H9 (cell line): Measurements from ENCODE around the gene PITX3. TPM values are rescaled to one million over a fixed set of nuclear protein-coding genes. Genes with fewer than 3 reads are reported as not detected.

Experiments
- DNase-seq: peaks from one replicate; pipeline ENCODE4 v3.0.0-alpha.2; 2017
- H2AFZ ChIP-seq: one replicate; pipeline ENCODE4 v1.6.1; 2013; ENCODE audit warnings: mild to moderate bottlenecking, low read length, control low read depth, moderate library complexity
- H2AK5ac ChIP-seq: 2 replicates; pipeline ENCODE4 v1.6.1; 2013; ENCODE audit warnings: low read length, control low read depth, mixed read lengths; ENCODE audit not compliant: insufficient read length
- H2BK120ac ChIP-seq: one replicate; pipeline ENCODE4 v1.6.1; 2013; ENCODE audit warnings: low read depth, mild to moderate bottlenecking, low read length, control low read depth, inconsistent platforms; ENCODE audit not compliant: poor library complexity, severe bottlenecking
- H2BK12ac ChIP-seq: 2 replicates; pipeline ENCODE4 v1.6.1; 2013; ENCODE audit warnings: low read length, control low read depth, mixed read lengths, low read depth; ENCODE audit not compliant: insufficient read length
- H2BK15ac ChIP-seq: 2 replicates; pipeline ENCODE4 v1.6.1; 2013; ENCODE audit warnings: low read depth, low read length, control low read depth
- H2BK20ac ChIP-seq: one replicate; pipeline ENCODE4 v1.6.1; 2013; ENCODE audit warnings: low read depth, mild to moderate bottlenecking, low read length, control low read depth, inconsistent platforms; ENCODE audit not compliant: poor library complexity, severe bottlenecking
- H2BK5ac ChIP-seq: 2 replicates; pipeline ENCODE4 v1.6.1; 2013; ENCODE audit warnings: low read length, control low read depth, mixed read lengths; ENCODE audit not compliant: insufficient read length
- H3K14ac ChIP-seq: 2 replicates; pipeline ENCODE4 v1.6.1; 2013; ENCODE audit warnings: low read length, control low read depth; ENCODE audit not compliant: insufficient read depth
- H3K18ac ChIP-seq: 2 replicates; pipeline ENCODE4 v1.6.1; 2013; ENCODE audit warnings: low read depth, mild to moderate bottlenecking, mixed read lengths, low read length, control low read depth; ENCODE audit not compliant: insufficient read length
- H3K23ac ChIP-seq: 2 replicates; pipeline ENCODE4 v1.6.1; 2013; ENCODE audit warnings: low read length, control low read depth, mixed read lengths, low read depth; ENCODE audit not compliant: insufficient read length
- H3K23me2 ChIP-seq: 2 replicates; pipeline ENCODE4 v1.6.1; 2013; ENCODE audit warnings: low read depth, mild to moderate bottlenecking, mixed read lengths, low read length, control low read depth; ENCODE audit not compliant: insufficient read length, poor library complexity, severe bottlenecking
- H3K27ac ChIP-seq: 2 replicates; pipeline ENCODE4 v1.5.1; 2013; ENCODE audit warnings: low read length, control low read depth, mixed read lengths, low read depth; ENCODE audit not compliant: insufficient read length
- H3K27me3 ChIP-seq: 2 replicates; pipeline ENCODE4 v1.6.1; 2013; ENCODE audit warnings: low read length, control low read depth, inconsistent platforms; ENCODE audit not compliant: insufficient read depth
- H3K4ac ChIP-seq: 2 replicates; pipeline ENCODE4 v1.6.1; 2013; ENCODE audit warnings: low read depth, mild to moderate bottlenecking, control low read depth, inconsistent platforms, low read length, moderate library complexity
- H3K4me1 ChIP-seq: 2 replicates; pipeline ENCODE4 v1.6.1; 2013; ENCODE audit warnings: low read length, control low read depth, inconsistent platforms; ENCODE audit not compliant: insufficient read depth
- H3K4me2 ChIP-seq: 2 replicates; pipeline ENCODE4 v1.6.1; 2013; ENCODE audit warnings: low read length, control low read depth, mixed read lengths; ENCODE audit not compliant: insufficient read length, insufficient read depth
- H3K56ac ChIP-seq: 2 replicates; pipeline ENCODE4 v1.6.1; 2013; ENCODE audit warnings: low read depth, mild to moderate bottlenecking, mixed read lengths, low read length, control low read depth; ENCODE audit not compliant: insufficient read length
- H3K79me1 ChIP-seq: 2 replicates; pipeline ENCODE4 v1.6.1; 2013; ENCODE audit warnings: low read depth, mild to moderate bottlenecking, moderate library complexity, low read length, control low read depth, inconsistent platforms; ENCODE audit not compliant: insufficient read depth, poor library complexity, severe bottlenecking
- H3K79me2 ChIP-seq: 2 replicates; pipeline ENCODE4 v1.6.1; 2013; ENCODE audit warnings: low read length, control low read depth, inconsistent platforms; ENCODE audit not compliant: insufficient read depth
- H3K9ac ChIP-seq: 2 replicates; pipeline ENCODE4 v1.6.1; 2013; ENCODE audit warnings: low read length, control low read depth, mixed read lengths; ENCODE audit not compliant: insufficient read length; ENCODE audit errors: extremely low read depth
- H3K9me3 ChIP-seq: one replicate; pipeline ENCODE4 v1.6.1; 2013; ENCODE audit warnings: low read depth, low read length, inconsistent platforms; ENCODE audit not compliant: control insufficient read depth
- H3T11ph ChIP-seq: one replicate; pipeline ENCODE4 v1.6.1; 2013; ENCODE audit warnings: mild to moderate bottlenecking, low read length, control low read depth, inconsistent platforms
- H4K20me1 ChIP-seq: one replicate; pipeline ENCODE4 v1.6.1; 2013; ENCODE audit not compliant: control insufficient read depth, insufficient read length, insufficient read depth
- H4K5ac ChIP-seq: 2 replicates; pipeline ENCODE4 v1.6.1; 2013; ENCODE audit warnings: low read depth, mild to moderate bottlenecking, mixed read lengths, low read length, control low read depth; ENCODE audit not compliant: insufficient read length
- H4K8ac ChIP-seq: replicated peaks from 2 replicates; pipeline ENCODE4 v1.6.1; 2013; ENCODE audit warnings: low read length, control low read depth, mixed read lengths, low read depth; ENCODE audit not compliant: insufficient read length
- H4K91ac ChIP-seq: 2 replicates; pipeline ENCODE4 v1.6.1; 2013; ENCODE audit warnings: low read depth, mild to moderate bottlenecking, moderate library complexity, mixed read lengths, low read length, control low read depth; ENCODE audit not compliant: insufficient read length
- H3K27ac Mint-ChIP-seq, 3 experiments: 2 replicates in 2 of 3; 3 replicates in 1 of 3; pipeline ENCODE4 v1.8.0; 2020 to 2021; ENCODE audit warnings: mixed read lengths in 3 of 3, mild to moderate bottlenecking in 1 of 3, moderate library complexity in 1 of 3
- H3K27me3 Mint-ChIP-seq: 2 replicates; pipeline ENCODE4 v1.8.0; 2021; ENCODE audit warnings: low read depth, mild to moderate bottlenecking, moderate library complexity, mixed read lengths
- H3K36me3 Mint-ChIP-seq, 3 experiments: 2 replicates in 2 of 3; 3 replicates in 1 of 3; pipeline ENCODE4 v1.8.0; 2020 to 2021; ENCODE audit warnings: low read depth in 3 of 3, mixed read lengths in 3 of 3; ENCODE audit not compliant: insufficient read depth in 1 of 3
- H3K4me1 Mint-ChIP-seq, 2 experiments: 2 replicates each; pipeline ENCODE4 v1.8.0; 2020; ENCODE audit warnings: mixed read lengths in 2 of 2
- H3K4me3 Mint-ChIP-seq, 2 experiments: 2 replicates in 1 of 2; 3 replicates in 1 of 2; pipeline ENCODE4 v1.8.0; 2020 to 2021; ENCODE audit warnings: mild to moderate bottlenecking in 2 of 2, mixed read lengths in 2 of 2, moderate library complexity in 1 of 2
- H3K9me3 Mint-ChIP-seq, 2 experiments: 2 replicates in 1 of 2; 3 replicates in 1 of 2; pipeline ENCODE4 v1.8.0; 2020; ENCODE audit warnings: mild to moderate bottlenecking in 2 of 2, mixed read lengths in 2 of 2, moderate library complexity in 1 of 2
- CTCF ChIP-seq: fragments of 200-600 bp; sonication (generic); conservative IDR thresholded peaks from 3 replicates; pipeline ENCODE4 v1.8.0; 2021; ENCODE audit warnings: antibody characterized with exemption, mild to moderate bottlenecking
- WGBS: extraction: QIAGEN DNeasy Blood & Tissue Kit; methylation state at CpG from one replicate; pipeline ENCODE4 v1.1.7; 2013; ENCODE audit warnings: missing lambda C conversion rate, low lambda C conversion rate, mixed read lengths; ENCODE audit not compliant: insufficient read length; ENCODE audit errors: extremely low coverage; 5-methylcytosine and 5-hydroxymethylcytosine counted together
- total RNA-seq: library from RNA; stranded (reverse); gene quantifications from 2 replicates; pipeline ENCODE4 v1.2.1, GENCODE V29; 2021

The PITX3 gene
- total RNA-seq, 1 experiment from 2014 or later: not detected

- Histone ChIP-seq H2BK20ac (no peak overlapping the region), H3K4ac (no peak overlapping the region), H3K27me3 (peaks cover 51% of the 10 kb centered on the region), H3K27ac (no peak overlapping the region), H4K5ac (no peak overlapping the region), H2BK120ac (no peak overlapping the region), H3K18ac (no peak overlapping the region), H3K56ac (no peak overlapping the region), H3K14ac (no peak overlapping the region), H2BK12ac (no peak overlapping the region), H2AK5ac (no peak overlapping the region), H3K4me1 (no peaks in the 10 kb centered on the region), H2BK5ac (no peak overlapping the region), H3K23ac (no peak overlapping the region), H3T11ph (no peak overlapping the region), H3K9ac (no peak overlapping the region), H4K20me1 (no peaks in the 10 kb centered on the region), H4K8ac (no peak overlapping the region), H3K79me1 (no peaks in the 10 kb centered on the region), H3K4me2 (peak overlapping the region; percentile 82), H3K79me2 (peaks cover 5% of the 10 kb centered on the region; the same call in 1 of the 2 replicates), H2AFZ (no peak overlapping the region), H3K9me3 (no peaks in the 10 kb centered on the region), H3K23me2 (peaks cover 13% of the 10 kb centered on the region), H2BK15ac (no peak overlapping the region), H4K91ac (no peak overlapping the region)
- Mint-ChIP-seq H3K9me3 (no peaks in the 10 kb centered on the region), H3K36me3 (no peaks in the 10 kb centered on the region; a peak in 1 of 7 replicates), H3K27me3 (peaks cover 71% of the 10 kb centered on the region), H3K4me3 (peak overlapping the region; percentile 59 to 81), H3K4me1 (peaks cover 31 to 34% of the 10 kb centered on the region in 2 experiments), H3K27ac (no peak overlapping the region)
- TF ChIP-seq CTCF: no peak
- no peak for DNase-seq
- no CpG with 5 or more reads among the region's 7 CpGs for WGBS
These were observed 790 bp upstream of the PITX3 start for GRCh38 chr10:102242118-102242485.
